GM23248 (cell line): Measurements from ENCODE around the gene MBD3L2.
"Not testable (repeated sequence)": the region's sequence is repeated elsewhere in the genome, so short reads cannot be mapped to it uniquely, and the experiment has no call there.

Experiments used
- EZH2 ChIP-seq: fragments of 200-600 bp; sonication (generic); IDR thresholded peaks from 2 replicates; pipeline ENCODE4 v1.6.1; 2018; ENCODE audit warnings: antibody characterized with exemption, mild to moderate bottlenecking; ENCODE audit not compliant: insufficient read depth, poor library complexity, severe bottlenecking
- EZH2phosphoT487 ChIP-seq: fragments of 200-600 bp; sonication (generic); IDR thresholded peaks from 2 replicates; pipeline ENCODE4 v1.6.1; 2018; ENCODE audit warnings: antibody characterized with exemption, moderate library complexity, mild to moderate bottlenecking, low read depth; ENCODE audit not compliant: insufficient read depth

DNA sequence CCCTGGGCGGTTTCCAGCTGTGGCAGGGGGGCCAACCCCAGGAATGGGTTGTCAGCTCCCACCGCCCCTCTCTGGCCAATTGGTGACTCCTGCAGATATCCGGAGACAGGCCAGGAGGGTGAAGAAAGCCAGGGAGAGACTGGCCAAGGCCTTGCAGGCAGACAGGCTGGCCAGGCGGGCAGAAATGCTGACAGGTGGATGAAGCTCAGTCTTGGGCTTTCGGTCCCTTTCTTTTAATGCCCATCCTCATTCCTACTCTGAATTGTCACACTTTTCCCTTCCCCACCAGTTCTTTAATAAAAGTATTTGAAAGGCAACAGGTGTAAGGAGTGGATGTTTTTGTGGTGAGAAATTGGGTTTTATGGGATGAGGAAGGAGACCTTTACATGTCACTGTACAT is 2.3 kb downstream of the MBD3L2 start:
- not testable (repeated sequence) for TF ChIP-seq EZH2, EZH2phosphoT487
